ENCODE results near the gene KLRC3.
"Not testable (repeated sequence)": the region's sequence is repeated elsewhere in the genome, so short reads cannot be mapped to it uniquely, and the experiment has no call there.

- TF ChIP-seq CTCF (conservative IDR thresholded peaks at IDR 0.05; ENCODE audit: low read depth, low read length); EZH2 (IDR thresholded peaks at IDR 0.05; ENCODE audit: borderline replicate concordance, low read depth, low read length, poor library complexity, severe bottlenecking): not testable (repeated sequence)
Observed at GRCh38 chr12:10430623-10431022, 10.2 kb upstream of the KLRC3 start.
